ENCODE data around the gene TPSAB1.
"Not testable (repeated sequence)": the region's sequence is repeated elsewhere in the genome, so short reads cannot be mapped to it uniquely, and the experiment has no call there.

TPSAB1 gene

GRCh38 chr16:1223355-1224214 lies 16.9 kb upstream of the TPSAB1 start:
- no peak for DNase-seq (ENCODE audit: low spot score)

DNA sequence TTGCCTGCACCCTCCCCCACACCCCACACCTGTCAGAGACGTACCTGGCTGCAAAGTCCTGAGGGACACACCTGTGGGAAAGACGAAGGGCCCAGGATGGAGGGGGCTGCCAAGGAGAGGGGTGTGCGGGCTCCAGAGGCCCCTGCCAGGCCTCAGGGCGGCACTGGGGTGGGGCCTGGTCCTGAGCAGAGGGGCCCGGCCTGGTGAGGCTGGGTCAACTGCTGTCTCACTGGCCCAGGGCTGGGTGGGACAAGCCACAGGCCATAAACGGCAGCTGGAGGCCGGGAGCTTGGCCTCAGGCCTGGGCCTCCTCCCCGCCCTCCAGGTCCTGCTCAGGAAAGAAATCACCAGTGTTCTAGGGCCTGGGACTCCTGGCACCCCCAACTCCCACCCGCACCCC lies 15.9 kb upstream of the TPSAB1 start:
- DNase-seq (ENCODE audit: low spot score) = no peak

GRCh38 chr16:1225051-1225451 lies 15.5 kb upstream of the TPSAB1 start, which contains the start of gene TPSG1:
TSS of gene TPSG1 (minus strand) at chr16:1225268. CDS start at chr16:1225252, 16 bp downstream.
- no peak for DNase-seq (ENCODE audit: low spot score)

GRCh38 chr16:1225728-1226311 lies 14.7 kb upstream of the TPSAB1 start:
- not testable (repeated sequence) for DNase-seq (ENCODE audit: low spot score)

- not testable (repeated sequence) for DNase-seq (ENCODE audit: low spot score)
Measured at GRCh38 chr16:1226692-1227091, 13.8 kb upstream of the TPSAB1 start.

- DNase-seq (ENCODE audit: low spot score) = not testable (repeated sequence)
Measured at GRCh38 chr16:1228227-1228626, 12.3 kb upstream of the TPSAB1 start.

- DNase-seq (ENCODE audit: low spot score) = not testable (repeated sequence)
Measured at GRCh38 chr16:1229476-1229875, 11.0 kb upstream of the TPSAB1 start.

DNA sequence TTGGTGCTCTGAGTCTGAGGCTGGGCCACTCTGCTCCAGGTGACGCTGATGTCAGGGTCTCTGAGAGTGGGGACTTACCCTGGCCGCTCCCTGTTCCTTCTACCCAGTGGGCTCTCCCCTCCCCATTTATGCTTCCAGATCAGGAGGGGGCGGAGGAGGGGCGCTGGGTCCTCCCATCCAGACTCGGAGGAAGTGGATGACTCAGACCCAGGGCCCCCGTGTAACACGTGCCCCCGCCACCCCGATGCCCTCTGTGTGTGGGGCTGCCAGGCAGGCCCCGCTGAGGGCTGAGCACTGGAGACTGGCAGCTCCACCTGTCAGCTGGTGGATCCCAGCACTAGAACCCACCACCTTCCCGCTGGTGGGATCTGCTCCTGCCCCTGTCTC lies 10.4 kb upstream of the TPSAB1 start, which contains the start of gene TPSB2:
Gene TPSB2 (minus strand): TSS at position 101 of the 387 bp plus-strand sequence. CDS start 233 bp downstream, outside the sequence.
- DNase-seq (ENCODE audit: low spot score) = not testable (repeated sequence)

DNA sequence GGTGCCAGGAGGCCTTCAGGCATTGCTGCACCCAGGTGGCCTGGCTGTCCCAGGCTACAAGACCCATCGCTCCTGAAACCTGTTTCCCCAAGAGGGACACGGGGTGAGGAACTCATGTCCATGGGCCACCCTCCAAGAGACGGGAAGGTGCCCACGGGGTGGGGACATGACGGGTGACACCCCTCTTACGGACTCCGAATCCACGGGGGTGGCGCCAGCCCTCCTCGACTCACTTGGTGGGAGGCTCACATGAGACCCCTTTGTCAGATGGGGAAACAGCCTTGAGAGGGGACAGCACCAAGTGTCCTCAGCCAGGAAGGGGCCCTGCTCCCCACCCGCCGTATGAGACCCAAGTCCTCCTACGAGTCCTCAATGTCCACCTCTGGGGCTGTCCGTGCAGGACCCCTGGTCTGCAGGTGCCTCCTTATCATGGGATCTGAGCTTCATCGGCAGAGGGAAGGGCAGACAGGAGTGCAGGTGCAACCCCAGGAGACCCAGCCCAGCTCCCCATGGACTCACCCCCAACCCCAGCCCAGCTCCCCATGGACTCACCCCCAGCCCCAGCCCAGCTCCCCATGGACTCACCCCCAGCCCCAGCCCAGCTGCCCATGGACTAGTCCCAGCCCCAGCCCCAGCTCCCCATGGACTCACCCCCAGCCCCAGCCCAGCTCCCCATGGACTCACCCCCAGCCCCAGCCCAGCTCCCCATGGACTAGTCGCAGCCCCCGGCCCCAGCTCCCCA lies 9.9 kb upstream of the TPSAB1 start:
- DNase-seq (ENCODE audit: low spot score) = not testable (repeated sequence)

DNA sequence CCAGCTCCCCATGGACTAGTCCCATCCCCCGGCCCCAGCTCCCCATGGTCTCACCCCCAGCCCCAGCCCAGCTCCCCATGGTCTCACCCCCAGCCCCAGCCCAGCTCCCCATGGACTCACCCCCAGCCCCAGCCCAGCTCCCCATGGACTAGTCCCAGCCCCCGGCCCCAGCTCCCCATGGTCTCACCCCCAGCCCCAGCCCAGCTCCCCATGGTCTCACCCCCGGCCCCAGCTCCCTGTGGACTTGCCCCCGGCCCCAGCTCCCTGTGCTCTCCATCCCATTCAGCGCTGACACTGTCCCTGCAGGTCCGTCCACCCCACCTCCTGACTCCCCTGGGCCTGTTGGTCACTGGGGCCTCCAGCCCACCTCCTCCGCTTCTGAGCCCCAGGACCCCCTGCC lies 9.2 kb upstream of the TPSAB1 start:
- DNase-seq (ENCODE audit: low spot score) = not testable (repeated sequence)

DNA sequence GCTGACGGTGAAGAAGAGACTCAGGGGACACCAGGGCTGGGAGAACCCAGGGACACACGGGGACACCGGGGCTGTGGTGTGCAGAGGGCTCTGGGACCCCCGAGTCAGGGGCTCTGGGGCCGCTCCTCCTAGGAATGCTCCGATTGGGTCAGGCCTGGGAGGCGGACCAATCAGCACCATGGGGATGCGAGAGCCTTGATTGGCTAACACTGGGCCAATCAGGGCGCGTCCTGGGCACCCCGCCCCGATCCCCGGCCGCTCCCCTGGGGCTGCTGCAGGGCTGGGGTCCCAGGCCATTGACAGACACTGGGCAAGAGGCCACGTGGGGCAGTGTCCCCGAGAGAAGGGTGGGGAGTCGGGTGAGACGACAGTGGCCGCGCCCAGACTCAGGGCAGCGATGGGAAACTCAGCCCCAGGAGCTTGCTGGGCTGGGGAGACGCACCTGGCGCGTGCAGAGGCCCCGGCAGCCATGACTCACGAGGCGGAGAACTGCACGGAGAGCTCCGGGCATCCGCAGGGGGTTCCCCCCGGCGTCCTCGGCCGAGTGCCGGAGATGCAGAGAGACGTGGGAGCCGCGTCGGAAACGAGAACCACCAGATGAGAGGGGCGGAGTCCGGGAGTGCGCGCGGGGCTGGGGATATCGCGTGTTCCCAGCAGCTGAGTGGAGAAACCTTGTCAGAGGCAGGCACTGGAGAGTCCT lies 8.3 kb upstream of the TPSAB1 start:
- DNase-seq (ENCODE audit: low spot score) = not testable (repeated sequence)

DNA sequence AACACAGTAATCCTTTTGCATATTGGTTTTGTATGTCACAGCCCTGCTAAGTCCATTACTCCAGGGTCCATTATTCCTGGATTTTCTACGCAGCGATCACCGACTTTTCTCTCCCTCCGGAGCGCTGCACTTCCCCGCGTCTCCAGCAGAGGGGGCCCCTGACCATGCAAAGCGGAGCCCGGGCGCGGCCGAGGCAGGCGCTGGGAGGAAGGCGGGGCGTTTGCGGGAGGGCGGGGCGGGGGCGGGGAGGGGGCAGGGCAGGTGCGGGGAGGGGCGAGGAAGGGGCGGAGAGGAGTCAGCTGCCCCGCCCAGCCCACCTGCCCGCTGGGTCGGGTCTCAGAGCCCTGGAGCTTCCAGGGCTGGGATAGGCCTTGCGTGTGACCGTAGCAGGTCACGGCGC lies 3.8 kb upstream of the TPSAB1 start:
- not testable (repeated sequence) for DNase-seq (ENCODE audit: low spot score)

GRCh38 chr16:1237990-1238389 lies 2.5 kb upstream of the TPSAB1 start:
- DNase-seq (ENCODE audit: low spot score) = no peak

GRCh38 chr16:1238909-1239308 lies 1.6 kb upstream of the TPSAB1 start:
- not testable (repeated sequence) for DNase-seq (ENCODE audit: low spot score)

DNA sequence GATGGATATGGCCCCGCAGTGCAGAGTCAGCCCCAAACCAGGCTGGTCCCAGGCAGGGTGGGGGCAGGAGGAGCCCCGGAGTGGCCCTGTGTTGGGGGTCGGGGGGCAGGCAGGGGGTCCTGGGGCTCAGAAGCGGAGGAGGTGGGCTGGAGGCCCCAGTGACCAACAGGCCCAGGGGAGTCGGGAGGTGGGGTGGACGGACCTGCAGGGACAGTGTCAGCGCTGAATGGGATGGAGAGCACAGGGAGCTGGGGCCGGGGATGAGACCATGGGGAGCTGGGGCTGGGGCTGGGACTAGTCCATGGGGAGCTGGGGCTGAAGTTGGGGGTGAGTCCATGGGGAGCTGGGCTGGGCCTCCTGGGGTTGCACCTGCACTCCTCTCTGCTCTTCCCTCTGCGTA lies 930 bp upstream of the TPSAB1 start:
- DNase-seq (ENCODE audit: low spot score) = not testable (repeated sequence)

DNA sequence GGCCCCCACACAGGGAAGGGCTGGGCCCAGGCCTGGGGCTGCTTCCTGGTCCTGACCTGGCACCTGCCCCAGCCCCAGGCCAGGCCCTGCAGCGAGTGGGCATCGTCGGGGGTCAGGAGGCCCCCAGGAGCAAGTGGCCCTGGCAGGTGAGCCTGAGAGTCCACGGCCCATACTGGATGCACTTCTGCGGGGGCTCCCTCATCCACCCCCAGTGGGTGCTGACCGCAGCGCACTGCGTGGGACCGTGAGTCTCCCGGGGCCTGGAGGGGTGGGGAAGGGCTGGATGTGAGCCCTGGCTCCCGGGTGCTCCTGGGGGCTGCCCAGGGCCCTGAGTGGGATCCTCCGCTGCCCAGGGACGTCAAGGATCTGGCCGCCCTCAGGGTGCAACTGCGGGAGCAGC lies 576 bp downstream of the TPSAB1 start:
- DNase-seq (ENCODE audit: low spot score) = not testable (repeated sequence)

DNA sequence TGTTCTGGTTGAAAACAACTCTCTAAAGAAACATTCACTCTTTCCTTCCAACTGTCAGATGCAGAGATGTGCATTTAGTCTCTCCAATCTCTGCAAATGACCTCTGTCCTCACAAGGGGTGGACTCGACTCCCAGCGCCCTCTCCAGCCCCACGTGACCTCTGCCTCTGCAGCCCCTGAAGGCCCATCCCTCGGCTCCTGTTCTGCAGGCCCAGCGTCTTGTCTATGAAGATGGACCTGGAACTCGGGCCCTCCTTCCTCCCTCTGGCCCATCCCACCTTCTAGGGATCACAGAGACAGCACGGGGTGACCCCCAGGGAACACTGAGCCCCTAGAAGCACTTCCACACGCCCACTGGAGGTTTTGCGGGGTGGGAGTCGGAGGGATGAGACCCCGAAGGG lies 2.9 kb downstream of the TPSAB1 start:
- DNase-seq (ENCODE audit: low spot score) = not testable (repeated sequence)

- DNase-seq (ENCODE audit: low spot score) = not testable (repeated sequence)
Measured at GRCh38 chr16:1243907-1244850, 3.7 kb downstream of the TPSAB1 start.

DNA sequence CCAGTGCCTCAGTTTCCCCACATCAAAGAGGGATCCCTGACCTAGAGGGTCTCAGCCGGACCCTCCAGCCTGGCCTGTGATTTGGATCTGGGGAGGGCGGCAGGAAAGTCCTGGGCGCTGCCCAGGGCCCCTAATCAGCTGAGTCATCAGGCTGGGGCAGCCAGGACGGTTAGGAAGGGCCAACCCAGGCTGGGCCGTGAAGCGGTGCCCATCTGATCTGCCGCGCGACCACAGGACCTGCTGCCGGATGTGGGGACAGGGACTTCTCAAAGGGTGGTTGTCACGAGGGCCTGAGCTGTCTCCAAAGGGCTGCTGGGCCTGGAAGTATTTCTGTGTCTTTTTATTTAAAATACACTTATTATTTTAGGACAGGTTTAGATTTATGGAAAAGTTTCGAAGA lies 4.4 kb downstream of the TPSAB1 start:
- no peak for DNase-seq (ENCODE audit: low spot score)

DNA sequence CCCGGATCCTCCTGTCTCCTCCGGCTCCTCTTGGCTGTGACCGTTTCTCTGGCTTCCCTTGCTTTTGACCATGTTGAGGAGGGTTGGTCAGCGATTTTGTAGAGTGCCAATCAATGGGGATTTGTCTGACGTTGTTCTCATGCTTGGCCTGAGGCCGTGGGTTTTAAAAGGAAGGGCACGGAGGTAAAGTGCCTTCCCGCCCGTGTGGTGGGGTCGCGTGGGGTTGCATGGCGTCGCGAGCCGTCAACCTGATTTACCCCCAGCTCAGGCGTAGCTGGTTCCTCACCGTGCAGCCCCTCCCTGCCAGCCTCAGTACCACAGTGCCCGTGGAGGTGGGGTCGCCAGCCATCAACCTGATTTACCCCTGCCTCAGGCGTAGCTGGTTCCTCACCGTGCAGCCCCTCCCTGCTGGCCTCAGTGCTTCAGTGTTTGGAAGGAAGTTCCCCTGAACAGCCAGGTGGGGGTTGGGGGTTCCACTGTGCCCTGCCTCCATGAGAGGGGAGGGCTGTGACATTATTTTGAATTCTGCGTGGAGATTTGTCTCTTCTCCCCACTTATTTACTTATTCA lies 5.0 kb downstream of the TPSAB1 start:
- no peak for DNase-seq (ENCODE audit: low spot score)
